22Rv1 (cell line): ENCODE results near the gene GALNTL6.

Experiments
- ZFX ChIP-seq: fragments of 450-650 bp; IDR thresholded peaks from 2 replicates; pipeline ENCODE4 v1.6.1; 2017; ENCODE audit warnings: antibody characterized with exemption, borderline replicate concordance
- TF ChIP-seq, protein P1 (sequence below): fragments of 450-650 bp; IDR thresholded peaks from 2 replicates; pipeline ENCODE4 v1.5.1; 2017; ENCODE audit warnings: mild to moderate bottlenecking

DNA sequence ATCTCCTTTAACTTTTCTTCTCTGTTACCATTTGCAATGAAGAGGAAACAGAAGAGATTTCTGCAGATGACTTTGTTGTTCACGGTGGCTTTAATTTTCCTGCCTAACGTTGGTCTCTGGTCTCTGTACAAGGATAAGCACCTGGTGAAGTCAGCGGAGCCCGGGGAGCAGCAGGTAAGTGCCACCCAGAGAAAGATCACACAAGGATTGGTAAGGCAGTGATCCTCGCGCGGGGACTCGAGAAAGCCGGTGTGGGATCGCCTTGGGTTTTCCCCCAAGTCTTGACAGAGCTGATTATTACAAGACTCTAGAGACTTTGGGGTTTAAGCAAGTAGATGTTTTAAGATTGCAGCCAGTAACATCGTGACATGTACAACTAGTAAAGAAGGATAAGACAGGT lies 1.3 kb downstream of the GALNTL6 start:
- TF ChIP-seq, protein P1, sequence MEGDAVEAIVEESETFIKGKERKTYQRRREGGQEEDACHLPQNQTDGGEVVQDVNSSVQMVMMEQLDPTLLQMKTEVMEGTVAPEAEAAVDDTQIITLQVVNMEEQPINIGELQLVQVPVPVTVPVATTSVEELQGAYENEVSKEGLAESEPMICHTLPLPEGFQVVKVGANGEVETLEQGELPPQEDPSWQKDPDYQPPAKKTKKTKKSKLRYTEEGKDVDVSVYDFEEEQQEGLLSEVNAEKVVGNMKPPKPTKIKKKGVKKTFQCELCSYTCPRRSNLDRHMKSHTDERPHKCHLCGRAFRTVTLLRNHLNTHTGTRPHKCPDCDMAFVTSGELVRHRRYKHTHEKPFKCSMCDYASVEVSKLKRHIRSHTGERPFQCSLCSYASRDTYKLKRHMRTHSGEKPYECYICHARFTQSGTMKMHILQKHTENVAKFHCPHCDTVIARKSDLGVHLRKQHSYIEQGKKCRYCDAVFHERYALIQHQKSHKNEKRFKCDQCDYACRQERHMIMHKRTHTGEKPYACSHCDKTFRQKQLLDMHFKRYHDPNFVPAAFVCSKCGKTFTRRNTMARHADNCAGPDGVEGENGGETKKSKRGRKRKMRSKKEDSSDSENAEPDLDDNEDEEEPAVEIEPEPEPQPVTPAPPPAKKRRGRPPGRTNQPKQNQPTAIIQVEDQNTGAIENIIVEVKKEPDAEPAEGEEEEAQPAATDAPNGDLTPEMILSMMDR: no peak
- no peak for TF ChIP-seq ZFX
